GM23338 (cell line): ENCODE data around the gene KPNA5. TPM values are rescaled to one million over a fixed set of nuclear protein-coding genes. Genes with fewer than 3 reads are reported as not detected.

ENCODE experiments used
- ATAC-seq: fragments of 200-7000 bp; cut with Tn5 transposase; 3 replicates; pipeline ENCODE4 v1.9.1; 2020
- DNase-seq: peaks from one replicate; pipeline ENCODE4 v3.0.0-alpha.2; 2015; ENCODE audit warnings: low spot score
- H2AFZ ChIP-seq: fragments of 200-600 bp; sonication (generic); 2 replicates; pipeline ENCODE4 v1.8.0; 2016; ENCODE audit warnings: antibody characterized with exemption, mild to moderate bottlenecking, moderate library complexity
- H3F3A ChIP-seq: fragments of 200-600 bp; sonication (generic); replicated peaks from 2 replicates; pipeline ENCODE4 v1.8.0; 2017; ENCODE audit warnings: antibody characterized with exemption, mixed run types, low read depth
- H3K27ac ChIP-seq: fragments of 200-600 bp; sonication (generic); 2 replicates; pipeline ENCODE4 v1.6.1; 2016; ENCODE audit warnings: low read depth
- H3K27me3 ChIP-seq: fragments of 200-600 bp; sonication (generic); 2 replicates; pipeline ENCODE4 v1.8.0; 2016; ENCODE audit warnings: mild to moderate bottlenecking, mixed run types, moderate library complexity; ENCODE audit not compliant: insufficient read depth
- H3K36me3 ChIP-seq: fragments of 200-600 bp; sonication (generic); 2 replicates; pipeline ENCODE4 v1.8.0; 2016; ENCODE audit warnings: mild to moderate bottlenecking; ENCODE audit not compliant: insufficient read depth
- H3K4me1 ChIP-seq: fragments of 200-600 bp; sonication (generic); 2 replicates; pipeline ENCODE4 v1.8.0; 2016; ENCODE audit warnings: mild to moderate bottlenecking, moderate library complexity; ENCODE audit not compliant: insufficient read depth
- H3K4me2 ChIP-seq: fragments of 200-600 bp; sonication (generic); 2 replicates; pipeline ENCODE4 v1.7.1; 2017; ENCODE audit warnings: mixed run types
- H3K4me3 ChIP-seq: fragments of 200-600 bp; sonication (generic); 2 replicates; pipeline ENCODE4 v1.6.1; 2016; ENCODE audit warnings: mixed run types
- H3K79me2 ChIP-seq: fragments of 200-600 bp; sonication (generic); replicated peaks from 2 replicates; pipeline ENCODE4 v1.8.0; 2017; ENCODE audit warnings: mild to moderate bottlenecking; ENCODE audit not compliant: insufficient read depth
- H3K9me2 ChIP-seq: fragments of 200-600 bp; sonication (generic); 2 replicates; pipeline ENCODE4 v1.8.0; 2017; ENCODE audit not compliant: insufficient read depth
- H4K20me1 ChIP-seq: fragments of 200-600 bp; sonication (generic); replicated peaks from 2 replicates; pipeline ENCODE4 v1.8.0; 2017; ENCODE audit warnings: mild to moderate bottlenecking; ENCODE audit not compliant: insufficient read depth
- H3K27ac Mint-ChIP-seq: 2 replicates; pipeline ENCODE4 v1.8.0; 2020; ENCODE audit warnings: inconsistent platforms, mild to moderate bottlenecking, moderate library complexity, mixed read lengths
- H3K27me3 Mint-ChIP-seq: 3 replicates; pipeline ENCODE4 v1.8.0; 2022; ENCODE audit warnings: low read depth, mild to moderate bottlenecking, moderate library complexity, mixed read lengths, inconsistent platforms; ENCODE audit not compliant: insufficient read depth, poor library complexity
- H3K36me3 Mint-ChIP-seq: 3 replicates; pipeline ENCODE4 v1.8.0; 2021; ENCODE audit warnings: low read depth, mild to moderate bottlenecking, inconsistent platforms, moderate library complexity, mixed read lengths
- H3K4me1 Mint-ChIP-seq: 3 replicates; pipeline ENCODE4 v1.8.0; 2020; ENCODE audit warnings: mild to moderate bottlenecking, inconsistent platforms, mixed read lengths
- H3K4me3 Mint-ChIP-seq: 3 replicates; pipeline ENCODE4 v1.8.0; 2021; ENCODE audit warnings: moderate library complexity, mild to moderate bottlenecking, inconsistent platforms, mixed read lengths
- H3K9me3 Mint-ChIP-seq: 3 replicates; pipeline ENCODE4 v1.8.0; 2020; ENCODE audit warnings: moderate library complexity, mild to moderate bottlenecking, inconsistent platforms, mixed read lengths
- polyA plus RNA-seq: library from polyadenylated mRNA; unstranded; fragments of >200 nt; fragmentation: Nextera tagmentation; extraction: Ambion mirVana; gene quantifications from 2 replicates; pipeline ENCODE4 v1.2.1, GENCODE V29; 2016
- total RNA-seq: library from RNA; depleted of rRNA; stranded (reverse); fragments of >200 nt; shearing (Covaris generic); gene quantifications from 2 replicates; pipeline ENCODE4 v1.2.3, GENCODE V29; 2014
- TF ChIP-seq, protein P1 (sequence below), 2 experiments: fragments of 200-600 bp in 1 of 2; sonication (generic) in 1 of 2; conservative IDR thresholded peaks; 2 replicates each; pipeline versions ENCODE4 v1.5.1 to v1.6.1; 2016 to 2017; ENCODE audit warnings: antibody characterized with exemption in 2 of 2, low read depth in 2 of 2, mild to moderate bottlenecking in 2 of 2, moderate library complexity in 1 of 2
- TF ChIP-seq, protein P2 (sequence below): fragments of 250-450 bp; sonication (Bioruptor Pico); IDR thresholded peaks from 2 replicates; pipeline ENCODE4 v1.5.0; 2020; ENCODE audit warnings: mild to moderate bottlenecking, moderate library complexity

The KPNA5 gene
- total and polyA plus RNA-seq, 2 experiments from 2014 or later: 6.9 to 16.3 TPM

- peaks cover 17% of the 10 kb centered on the region for H3K4me1 Mint-ChIP-seq
- DNase-seq (no peak), ATAC-seq (peak; percentile 36)
- peak overlapping the region; percentile 76 for H3K4me3 Mint-ChIP-seq
- Histone ChIP-seq H3K4me1 (peaks cover 20% of the 10 kb centered on the region), H4K20me1 (no peaks in the 10 kb centered on the region), H3K79me2 (no peaks in the 10 kb centered on the region), H3K9me2 (no peaks in the 10 kb centered on the region), H3K27ac (no peak overlapping the region), H3K27me3 (peaks cover 48% of the 10 kb centered on the region), H2AFZ (peak overlapping the region; percentile 96), H3K4me2 (peak overlapping the region; percentile 88), H3K4me3 (peak overlapping the region; percentile 68), H3F3A (no peaks in the 10 kb centered on the region), H3K36me3 (no peaks in the 10 kb centered on the region)
- TF ChIP-seq, protein P1, sequence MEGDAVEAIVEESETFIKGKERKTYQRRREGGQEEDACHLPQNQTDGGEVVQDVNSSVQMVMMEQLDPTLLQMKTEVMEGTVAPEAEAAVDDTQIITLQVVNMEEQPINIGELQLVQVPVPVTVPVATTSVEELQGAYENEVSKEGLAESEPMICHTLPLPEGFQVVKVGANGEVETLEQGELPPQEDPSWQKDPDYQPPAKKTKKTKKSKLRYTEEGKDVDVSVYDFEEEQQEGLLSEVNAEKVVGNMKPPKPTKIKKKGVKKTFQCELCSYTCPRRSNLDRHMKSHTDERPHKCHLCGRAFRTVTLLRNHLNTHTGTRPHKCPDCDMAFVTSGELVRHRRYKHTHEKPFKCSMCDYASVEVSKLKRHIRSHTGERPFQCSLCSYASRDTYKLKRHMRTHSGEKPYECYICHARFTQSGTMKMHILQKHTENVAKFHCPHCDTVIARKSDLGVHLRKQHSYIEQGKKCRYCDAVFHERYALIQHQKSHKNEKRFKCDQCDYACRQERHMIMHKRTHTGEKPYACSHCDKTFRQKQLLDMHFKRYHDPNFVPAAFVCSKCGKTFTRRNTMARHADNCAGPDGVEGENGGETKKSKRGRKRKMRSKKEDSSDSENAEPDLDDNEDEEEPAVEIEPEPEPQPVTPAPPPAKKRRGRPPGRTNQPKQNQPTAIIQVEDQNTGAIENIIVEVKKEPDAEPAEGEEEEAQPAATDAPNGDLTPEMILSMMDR (conservative IDR thresholded peaks at IDR 0.05; ENCODE audit: low read depth in 2 of 2): 0 out of 4 replicates have a peak, but pooled peaks of 1 of the 2 experiments have one; percentile 10
- TF ChIP-seq, protein P2, sequence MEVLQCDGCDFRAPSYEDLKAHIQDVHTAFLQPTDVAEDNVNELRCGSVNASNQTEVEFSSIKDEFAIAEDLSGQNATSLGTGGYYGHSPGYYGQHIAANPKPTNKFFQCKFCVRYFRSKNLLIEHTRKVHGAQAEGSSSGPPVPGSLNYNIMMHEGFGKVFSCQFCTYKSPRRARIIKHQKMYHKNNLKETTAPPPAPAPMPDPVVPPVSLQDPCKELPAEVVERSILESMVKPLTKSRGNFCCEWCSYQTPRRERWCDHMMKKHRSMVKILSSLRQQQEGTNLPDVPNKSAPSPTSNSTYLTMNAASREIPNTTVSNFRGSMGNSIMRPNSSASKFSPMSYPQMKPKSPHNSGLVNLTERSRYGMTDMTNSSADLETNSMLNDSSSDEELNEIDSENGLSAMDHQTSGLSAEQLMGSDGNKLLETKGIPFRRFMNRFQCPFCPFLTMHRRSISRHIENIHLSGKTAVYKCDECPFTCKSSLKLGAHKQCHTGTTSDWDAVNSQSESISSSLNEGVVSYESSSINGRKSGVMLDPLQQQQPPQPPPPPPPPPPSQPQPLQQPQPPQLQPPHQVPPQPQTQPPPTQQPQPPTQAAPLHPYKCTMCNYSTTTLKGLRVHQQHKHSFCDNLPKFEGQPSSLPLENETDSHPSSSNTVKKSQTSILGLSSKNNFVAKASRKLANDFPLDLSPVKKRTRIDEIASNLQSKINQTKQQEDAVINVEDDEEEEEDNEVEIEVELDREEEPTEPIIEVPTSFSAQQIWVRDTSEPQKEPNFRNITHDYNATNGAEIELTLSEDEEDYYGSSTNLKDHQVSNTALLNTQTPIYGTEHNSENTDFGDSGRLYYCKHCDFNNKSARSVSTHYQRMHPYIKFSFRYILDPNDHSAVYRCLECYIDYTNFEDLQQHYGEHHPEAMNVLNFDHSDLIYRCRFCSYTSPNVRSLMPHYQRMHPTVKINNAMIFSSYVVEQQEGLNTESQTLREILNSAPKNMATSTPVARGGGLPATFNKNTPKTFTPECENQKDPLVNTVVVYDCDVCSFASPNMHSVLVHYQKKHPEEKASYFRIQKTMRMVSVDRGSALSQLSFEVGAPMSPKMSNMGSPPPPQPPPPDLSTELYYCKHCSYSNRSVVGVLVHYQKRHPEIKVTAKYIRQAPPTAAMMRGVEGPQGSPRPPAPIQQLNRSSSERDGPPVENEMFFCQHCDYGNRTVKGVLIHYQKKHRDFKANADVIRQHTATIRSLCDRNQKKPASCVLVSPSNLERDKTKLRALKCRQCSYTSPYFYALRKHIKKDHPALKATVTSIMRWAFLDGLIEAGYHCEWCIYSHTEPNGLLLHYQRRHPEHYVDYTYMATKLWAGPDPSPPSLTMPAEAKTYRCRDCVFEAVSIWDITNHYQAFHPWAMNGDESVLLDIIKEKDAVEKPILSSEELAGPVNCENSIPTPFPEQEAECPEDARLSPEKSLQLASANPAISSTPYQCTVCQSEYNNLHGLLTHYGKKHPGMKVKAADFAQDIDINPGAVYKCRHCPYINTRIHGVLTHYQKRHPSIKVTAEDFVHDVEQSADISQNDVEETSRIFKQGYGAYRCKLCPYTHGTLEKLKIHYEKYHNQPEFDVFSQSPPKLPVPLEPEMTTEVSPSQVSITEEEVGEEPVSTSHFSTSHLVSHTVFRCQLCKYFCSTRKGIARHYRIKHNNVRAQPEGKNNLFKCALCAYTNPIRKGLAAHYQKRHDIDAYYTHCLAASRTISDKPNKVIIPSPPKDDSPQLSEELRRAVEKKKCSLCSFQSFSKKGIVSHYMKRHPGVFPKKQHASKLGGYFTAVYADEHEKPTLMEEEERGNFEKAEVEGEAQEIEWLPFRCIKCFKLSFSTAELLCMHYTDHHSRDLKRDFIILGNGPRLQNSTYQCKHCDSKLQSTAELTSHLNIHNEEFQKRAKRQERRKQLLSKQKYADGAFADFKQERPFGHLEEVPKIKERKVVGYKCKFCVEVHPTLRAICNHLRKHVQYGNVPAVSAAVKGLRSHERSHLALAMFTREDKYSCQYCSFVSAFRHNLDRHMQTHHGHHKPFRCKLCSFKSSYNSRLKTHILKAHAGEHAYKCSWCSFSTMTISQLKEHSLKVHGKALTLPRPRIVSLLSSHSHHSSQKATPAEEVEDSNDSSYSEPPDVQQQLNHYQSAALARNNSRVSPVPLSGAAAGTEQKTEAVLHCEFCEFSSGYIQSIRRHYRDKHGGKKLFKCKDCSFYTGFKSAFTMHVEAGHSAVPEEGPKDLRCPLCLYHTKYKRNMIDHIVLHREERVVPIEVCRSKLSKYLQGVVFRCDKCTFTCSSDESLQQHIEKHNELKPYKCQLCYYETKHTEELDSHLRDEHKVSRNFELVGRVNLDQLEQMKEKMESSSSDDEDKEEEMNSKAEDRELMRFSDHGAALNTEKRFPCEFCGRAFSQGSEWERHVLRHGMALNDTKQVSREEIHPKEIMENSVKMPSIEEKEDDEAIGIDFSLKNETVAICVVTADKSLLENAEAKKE (CRISPR knock-in tag): no peak
- H3K9me3 Mint-ChIP-seq: no peaks in the 10 kb centered on the region
- peaks cover 31% of the 10 kb centered on the region for H3K27me3 Mint-ChIP-seq
- H3K36me3 Mint-ChIP-seq: no peaks in the 10 kb centered on the region; the same call in 2 of the 3 replicates
- no peak overlapping the region for H3K27ac Mint-ChIP-seq
Measured at GRCh38 chr6:116763906-116764628, 83.1 kb downstream of the KPNA5 start.
